SK-N-SH (cell line): Measurements from ENCODE around the gene NFASC. TPM values are rescaled to one million over a fixed set of nuclear protein-coding genes. Genes with fewer than 3 reads are reported as not detected.

Source experiments
- CTCF ChIA-PET: fragments of 300-600, 350-600 bp; formaldehyde crosslinking; extraction: SDS; loops from one replicate; lab custom pipeline; 2021; lab: Yijun Ruan, JAX
- POLR2A ChIA-PET: fragments of 350-600 bp; sonication (Branson Sonifier 250); formaldehyde crosslinking; extraction: SDS; loops from one replicate; lab custom pipeline; 2020; ENCODE audit warnings: antibody characterized with exemption, inconsistent platforms; lab: Yijun Ruan, JAX
- DNase-seq: peaks from one replicate; pipeline ENCODE4 v3.0.0; 2012
- H2AFZ ChIP-seq: fragments of 200-600 bp; sonication (generic); 2 replicates; pipeline ENCODE4 v1.8.1; 2016; ENCODE audit warnings: antibody characterized with exemption, mild to moderate bottlenecking, low read depth
- H3F3A ChIP-seq: fragments of 200-600 bp; sonication (generic); replicated peaks from 2 replicates; pipeline ENCODE3; 2016; ENCODE audit warnings: antibody characterized with exemption, mild to moderate bottlenecking; ENCODE audit not compliant: insufficient read depth
- H3K27ac ChIP-seq, 2 experiments: fragments of 200-500 bp in 1 of 2; fragments of 200-600 bp in 1 of 2; sonication (Bioruptor generic) in 1 of 2; sonication (generic), shearing (Covaris generic) in 1 of 2; 2 replicates each; pipeline versions ENCODE4 v1.5.1 to v1.6.1; 2014 to 2016; ENCODE audit warnings: low read depth in 2 of 2, inconsistent platforms in 1 of 2, low read length in 1 of 2, mild to moderate bottlenecking in 1 of 2, mixed read lengths in 1 of 2
- H3K27me3 ChIP-seq: fragments of 200-600 bp; sonication (generic), shearing (Covaris generic); 2 replicates; pipeline ENCODE4 v1.6.1; 2016; ENCODE audit warnings: mixed run types; ENCODE audit not compliant: insufficient read depth
- H3K36me3 ChIP-seq, 2 experiments: fragments of 200-500 bp in 1 of 2; fragments of 200-600 bp in 1 of 2; sonication (Bioruptor generic) in 1 of 2; sonication (generic) in 1 of 2; replicated peaks in 1 of 2; 2 replicates each; pipeline versions ENCODE3 to v1.5.1; 2014 to 2016; ENCODE audit warnings: low read length in 1 of 2, mild to moderate bottlenecking in 1 of 2; ENCODE audit not compliant: insufficient read depth in 2 of 2, control insufficient read depth in 1 of 2
- H3K4me1 ChIP-seq, 2 experiments: fragments of 200-500 bp in 1 of 2; fragments of 200-600 bp in 1 of 2; sonication (Bioruptor generic) in 1 of 2; sonication (generic), shearing (Covaris generic) in 1 of 2; 2 replicates each; pipeline versions ENCODE4 v1.5.1 to v1.6.1; 2014 to 2016; ENCODE audit warnings: low read depth in 1 of 2, low read length in 1 of 2, mixed run types in 1 of 2; ENCODE audit not compliant: insufficient read depth in 2 of 2, control insufficient read depth in 1 of 2
- H3K4me2 ChIP-seq: fragments of 200-600 bp; sonication (generic), shearing (Covaris generic); 2 replicates; pipeline ENCODE4 v1.6.1; 2017; ENCODE audit warnings: mixed run types
- H3K4me3 ChIP-seq, 2 experiments: fragments of 200-500 bp in 1 of 2; fragments of 200-600 bp in 1 of 2; sonication (Bioruptor generic) in 1 of 2; sonication (generic), shearing (Covaris generic) in 1 of 2; 2 replicates each; pipeline versions ENCODE4 v1.5.1 to v1.8.1; 2014 to 2016; ENCODE audit warnings: low read depth in 2 of 2, inconsistent platforms in 1 of 2, low read length in 1 of 2, mild to moderate bottlenecking in 1 of 2, mixed read lengths in 1 of 2, moderate library complexity in 1 of 2
- H3K79me2 ChIP-seq: fragments of 200-600 bp; sonication (generic); 2 replicates; pipeline ENCODE4 v1.8.1; 2017; ENCODE audit warnings: mild to moderate bottlenecking; ENCODE audit not compliant: insufficient read depth
- H3K9ac ChIP-seq: fragments of 200-600 bp; sonication (generic); 2 replicates; pipeline ENCODE4 v1.6.1; 2017; ENCODE audit warnings: mixed run types
- H3K9me2 ChIP-seq: fragments of 200-600 bp; sonication (generic); 2 replicates; pipeline ENCODE4 v1.6.1; 2017; ENCODE audit warnings: mixed run types
- H3K9me3 ChIP-seq: fragments of 200-600 bp; sonication (generic); 2 replicates; pipeline ENCODE4 v1.6.1; 2017; ENCODE audit warnings: mixed run types, mild to moderate bottlenecking, moderate library complexity
- H4K20me1 ChIP-seq: fragments of 200-600 bp; sonication (generic); 2 replicates; pipeline ENCODE4 v1.6.1; 2017; ENCODE audit warnings: mild to moderate bottlenecking, mixed run types; ENCODE audit not compliant: insufficient read depth
- EZH2phosphoT487 ChIP-seq: fragments of 200-600 bp; sonication (generic); IDR thresholded peaks from 2 replicates; pipeline ENCODE4 v1.6.1; 2017; ENCODE audit warnings: low read depth, mixed run types, mild to moderate bottlenecking, antibody characterized with exemption, moderate library complexity, borderline replicate concordance
- FOSL2 ChIP-seq: IDR thresholded peaks from 2 replicates; pipeline ENCODE4 v1.4.0; 2012; ENCODE audit warnings: low read depth, mild to moderate bottlenecking, moderate library complexity, borderline replicate concordance
- FOXM1 ChIP-seq: IDR thresholded peaks from 2 replicates; pipeline ENCODE4 v1.4.0; 2012; ENCODE audit warnings: low read depth, mild to moderate bottlenecking
- GATA2 ChIP-seq: sonication (generic); formaldehyde crosslinking; IDR thresholded peaks from 2 replicates; pipeline ENCODE4 v1.5.0; 2020; ENCODE audit warnings: mild to moderate bottlenecking, missing genetic modification reagents
- JUND ChIP-seq: IDR thresholded peaks from 2 replicates; pipeline ENCODE4 v1.4.0; 2012
- POLR2AphosphoS5 ChIP-seq: IDR thresholded peaks from 2 replicates; pipeline ENCODE4 v1.6.1; 2012; ENCODE audit warnings: low read depth, low read length
- RCOR1 ChIP-seq: fragments of 150-350 bp; IDR thresholded peaks from 2 replicates; pipeline ENCODE4 v1.6.1; 2017; ENCODE audit warnings: antibody characterized with exemption, low read length
- RFX5 ChIP-seq: IDR thresholded peaks from 2 replicates; pipeline ENCODE4 v1.6.1; 2012; ENCODE audit warnings: mild to moderate bottlenecking, improper control_type of control experiment, low read length
- SIN3A ChIP-seq: IDR thresholded peaks from 2 replicates; pipeline ENCODE4 v1.6.1; 2012; ENCODE audit warnings: low read depth, mild to moderate bottlenecking, low read length, moderate library complexity, borderline replicate concordance
- SMC3 ChIP-seq: IDR thresholded peaks from 2 replicates; pipeline ENCODE4 v1.6.1; 2012; ENCODE audit warnings: low read depth, low read length, improper control_type of control experiment
- TAF1 ChIP-seq: IDR thresholded peaks from 2 replicates; pipeline ENCODE4 v1.6.1; 2012; ENCODE audit warnings: low read depth, mild to moderate bottlenecking, low read length, moderate library complexity, borderline replicate concordance
- TCF12 ChIP-seq: IDR thresholded peaks from 2 replicates; pipeline ENCODE4 v1.4.0; 2012
- YY1 ChIP-seq: IDR thresholded peaks from 2 replicates; pipeline ENCODE4 v1.4.0; 2012; ENCODE audit warnings: low read depth, mild to moderate bottlenecking
- WGBS: methylation state at CpG from one replicate; pipeline ENCODE4 v1.1.6; 2017; ENCODE audit warnings: low lambda C conversion rate; 5-methylcytosine and 5-hydroxymethylcytosine counted together
- polyA plus RNA-seq, 3 experiments: library from polyadenylated mRNA; depleted of rRNA; stranded (reverse); fragments of >200 nt; gene quantifications; 2 replicates each; pipeline ENCODE4 v1.2.3, GENCODE V29; 2012
- TF ChIP-seq, protein P1 (sequence below): IDR thresholded peaks from 2 replicates; pipeline ENCODE4 v1.4.0; 2012; ENCODE audit warnings: low read depth
- TF ChIP-seq, protein P2 (sequence below): fragments of 150-350 bp; IDR thresholded peaks from 2 replicates; pipeline ENCODE4 v1.6.1; 2017; ENCODE audit warnings: antibody characterized with exemption, low read length, low read depth, borderline replicate concordance
- TF ChIP-seq, protein P3 (sequence below): fragments of 150-350 bp; IDR thresholded peaks from 2 replicates; pipeline ENCODE4 v1.6.1; 2016; ENCODE audit warnings: mild to moderate bottlenecking, low read depth, low read length
- TF ChIP-seq, protein P4 (sequence below): IDR thresholded peaks from 2 replicates; pipeline ENCODE4; 2012
- TF ChIP-seq, protein P5 (sequence below): IDR thresholded peaks from 2 replicates; pipeline ENCODE4 v1.4.0; 2012; ENCODE audit warnings: low read depth, borderline replicate concordance
- TF ChIP-seq, protein P6 (sequence below): IDR thresholded peaks from 2 replicates; pipeline ENCODE4 v1.4.0; 2012; ENCODE audit warnings: low read depth, borderline replicate concordance

NFASC gene
- polyA plus RNA-seq, 1 of the 3 experiments (the other 2 are of a cell fraction) = 6.0 TPM

DNA sequence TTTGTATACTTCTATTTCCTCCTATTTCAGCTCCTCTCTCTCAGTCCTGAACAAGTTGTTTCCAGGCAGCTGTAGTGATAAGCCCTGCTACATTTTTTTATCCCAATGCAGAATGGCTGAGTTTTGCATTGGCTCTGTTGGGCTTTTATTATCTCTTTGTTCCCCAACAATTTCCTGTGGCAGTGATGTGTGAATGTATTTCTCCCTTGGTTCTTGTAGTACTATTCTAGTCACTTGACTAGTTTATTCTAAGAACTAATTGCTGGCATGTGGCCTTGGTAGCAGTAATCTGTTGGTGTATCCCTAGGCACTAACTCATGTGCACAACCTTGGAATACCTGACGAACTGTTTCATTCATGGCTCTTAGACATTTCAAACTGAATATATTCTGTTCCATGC is 60.7 kb downstream of the NFASC start (continued):
- TF ChIP-seq, protein P1, sequence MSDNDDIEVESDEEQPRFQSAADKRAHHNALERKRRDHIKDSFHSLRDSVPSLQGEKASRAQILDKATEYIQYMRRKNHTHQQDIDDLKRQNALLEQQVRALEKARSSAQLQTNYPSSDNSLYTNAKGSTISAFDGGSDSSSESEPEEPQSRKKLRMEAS = no peak
- TF ChIP-seq TCF12 = no peak
- TF ChIP-seq, protein P2, sequence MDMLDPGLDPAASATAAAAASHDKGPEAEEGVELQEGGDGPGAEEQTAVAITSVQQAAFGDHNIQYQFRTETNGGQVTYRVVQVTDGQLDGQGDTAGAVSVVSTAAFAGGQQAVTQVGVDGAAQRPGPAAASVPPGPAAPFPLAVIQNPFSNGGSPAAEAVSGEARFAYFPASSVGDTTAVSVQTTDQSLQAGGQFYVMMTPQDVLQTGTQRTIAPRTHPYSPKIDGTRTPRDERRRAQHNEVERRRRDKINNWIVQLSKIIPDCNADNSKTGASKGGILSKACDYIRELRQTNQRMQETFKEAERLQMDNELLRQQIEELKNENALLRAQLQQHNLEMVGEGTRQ = no peak

DNA sequence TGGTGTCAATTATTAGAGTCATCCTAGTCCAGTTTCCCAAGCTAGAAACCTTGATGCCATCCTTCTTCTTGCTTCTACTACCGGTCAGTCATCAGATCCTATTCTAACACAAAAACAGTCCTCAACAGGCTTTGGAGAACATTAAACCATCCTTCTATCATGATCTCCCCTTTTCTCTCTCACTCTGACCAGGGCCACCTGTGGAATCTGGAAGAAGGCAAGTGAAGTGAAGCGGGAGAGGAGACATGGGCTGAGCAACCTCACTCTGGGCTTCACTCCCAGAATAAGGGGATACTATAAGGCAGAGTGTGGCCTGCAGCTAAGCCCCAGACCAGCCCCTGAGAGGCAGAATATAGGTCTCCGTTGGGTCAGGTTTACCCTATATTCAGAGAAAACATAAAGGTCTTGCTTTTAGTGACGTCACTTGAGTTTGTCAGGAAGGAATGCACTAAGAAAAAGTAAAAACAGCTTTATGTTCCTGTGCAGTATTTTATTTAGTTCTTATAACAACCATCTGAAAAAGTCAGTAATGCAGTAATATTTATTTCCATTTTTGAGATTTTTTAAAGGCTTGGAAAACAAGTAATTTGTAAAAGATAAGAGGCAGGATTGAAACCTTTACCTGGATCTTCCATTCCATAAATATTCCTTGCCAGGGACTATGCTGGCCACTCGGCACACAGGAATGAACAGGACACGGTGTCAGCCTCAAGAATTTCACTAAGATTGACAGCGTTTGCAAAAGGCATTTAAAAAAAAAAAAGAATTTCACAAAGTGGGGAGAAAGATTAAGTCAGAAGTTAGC is 61.3 kb downstream of the NFASC start:
- ChIA-PET POLR2A (interaction anchor here (0.6 kb wide), 1 partner anchor 492 kb away, joined by 3 read pairs; no protein-coding TSS in a partner anchor), CTCF (interaction anchor here (0.7 to 11.6 kb wide), 6 partner anchors 9 to 366 kb away, joined by 3 to 130 read pairs (median 4); no protein-coding TSS in a partner anchor)
- Histone ChIP-seq H3K4me2 (no peak overlapping the region), H4K20me1 (no peaks in the 10 kb centered on the region), H3K9me2 (no peaks in the 10 kb centered on the region), H3F3A (no peaks in the 10 kb centered on the region), H3K27ac (no peak overlapping the region), H3K79me2 (no peaks in the 10 kb centered on the region), H3K4me1 (no peaks in the 10 kb centered on the region), H3K9ac (no peak overlapping the region), H3K36me3 (no peaks in the 10 kb centered on the region), H2AFZ (no peak overlapping the region), H3K9me3 (no peaks in the 10 kb centered on the region), H3K27me3 (no peaks in the 10 kb centered on the region; the same call in 1 of the 2 replicates), H3K4me3 (no peak overlapping the region)
- DNase-seq = no peak
- TF ChIP-seq POLR2AphosphoS5 (no peak), RFX5 (no peak), YY1 (no peak), FOSL2 (no peak), FOXM1 (no peak), TAF1 (no peak), SMC3 (no peak), SIN3A (no peak), EZH2phosphoT487 (no peak), JUND (no peak), RCOR1 (no peak), GATA2 (CRISPR knock-in tag) (no peak)
- TF ChIP-seq, protein P3, sequence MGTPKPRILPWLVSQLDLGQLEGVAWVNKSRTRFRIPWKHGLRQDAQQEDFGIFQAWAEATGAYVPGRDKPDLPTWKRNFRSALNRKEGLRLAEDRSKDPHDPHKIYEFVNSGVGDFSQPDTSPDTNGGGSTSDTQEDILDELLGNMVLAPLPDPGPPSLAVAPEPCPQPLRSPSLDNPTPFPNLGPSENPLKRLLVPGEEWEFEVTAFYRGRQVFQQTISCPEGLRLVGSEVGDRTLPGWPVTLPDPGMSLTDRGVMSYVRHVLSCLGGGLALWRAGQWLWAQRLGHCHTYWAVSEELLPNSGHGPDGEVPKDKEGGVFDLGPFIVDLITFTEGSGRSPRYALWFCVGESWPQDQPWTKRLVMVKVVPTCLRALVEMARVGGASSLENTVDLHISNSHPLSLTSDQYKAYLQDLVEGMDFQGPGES = no peak
- TF ChIP-seq, protein P4, sequence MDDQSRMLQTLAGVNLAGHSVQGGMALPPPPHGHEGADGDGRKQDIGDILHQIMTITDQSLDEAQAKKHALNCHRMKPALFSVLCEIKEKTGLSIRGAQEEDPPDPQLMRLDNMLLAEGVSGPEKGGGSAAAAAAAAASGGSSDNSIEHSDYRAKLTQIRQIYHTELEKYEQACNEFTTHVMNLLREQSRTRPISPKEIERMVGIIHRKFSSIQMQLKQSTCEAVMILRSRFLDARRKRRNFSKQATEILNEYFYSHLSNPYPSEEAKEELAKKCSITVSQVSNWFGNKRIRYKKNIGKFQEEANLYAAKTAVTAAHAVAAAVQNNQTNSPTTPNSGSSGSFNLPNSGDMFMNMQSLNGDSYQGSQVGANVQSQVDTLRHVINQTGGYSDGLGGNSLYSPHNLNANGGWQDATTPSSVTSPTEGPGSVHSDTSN = no peak
- TF ChIP-seq, protein P5, sequence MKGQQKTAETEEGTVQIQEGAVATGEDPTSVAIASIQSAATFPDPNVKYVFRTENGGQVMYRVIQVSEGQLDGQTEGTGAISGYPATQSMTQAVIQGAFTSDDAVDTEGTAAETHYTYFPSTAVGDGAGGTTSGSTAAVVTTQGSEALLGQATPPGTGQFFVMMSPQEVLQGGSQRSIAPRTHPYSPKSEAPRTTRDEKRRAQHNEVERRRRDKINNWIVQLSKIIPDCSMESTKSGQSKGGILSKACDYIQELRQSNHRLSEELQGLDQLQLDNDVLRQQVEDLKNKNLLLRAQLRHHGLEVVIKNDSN = no peak
- TF ChIP-seq, protein P1 = no peak
- TF ChIP-seq, protein P2 = no peak
- TF ChIP-seq, protein P6, sequence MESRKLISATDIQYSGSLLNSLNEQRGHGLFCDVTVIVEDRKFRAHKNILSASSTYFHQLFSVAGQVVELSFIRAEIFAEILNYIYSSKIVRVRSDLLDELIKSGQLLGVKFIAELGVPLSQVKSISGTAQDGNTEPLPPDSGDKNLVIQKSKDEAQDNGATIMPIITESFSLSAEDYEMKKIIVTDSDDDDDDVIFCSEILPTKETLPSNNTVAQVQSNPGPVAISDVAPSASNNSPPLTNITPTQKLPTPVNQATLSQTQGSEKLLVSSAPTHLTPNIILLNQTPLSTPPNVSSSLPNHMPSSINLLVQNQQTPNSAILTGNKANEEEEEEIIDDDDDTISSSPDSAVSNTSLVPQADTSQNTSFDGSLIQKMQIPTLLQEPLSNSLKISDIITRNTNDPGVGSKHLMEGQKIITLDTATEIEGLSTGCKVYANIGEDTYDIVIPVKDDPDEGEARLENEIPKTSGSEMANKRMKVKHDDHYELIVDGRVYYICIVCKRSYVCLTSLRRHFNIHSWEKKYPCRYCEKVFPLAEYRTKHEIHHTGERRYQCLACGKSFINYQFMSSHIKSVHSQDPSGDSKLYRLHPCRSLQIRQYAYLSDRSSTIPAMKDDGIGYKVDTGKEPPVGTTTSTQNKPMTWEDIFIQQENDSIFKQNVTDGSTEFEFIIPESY = no peak
- 64% methylated on average over 7 of the region's 7 CpGs for WGBS
